ENCODE results near the gene NAALADL2.

DNA sequence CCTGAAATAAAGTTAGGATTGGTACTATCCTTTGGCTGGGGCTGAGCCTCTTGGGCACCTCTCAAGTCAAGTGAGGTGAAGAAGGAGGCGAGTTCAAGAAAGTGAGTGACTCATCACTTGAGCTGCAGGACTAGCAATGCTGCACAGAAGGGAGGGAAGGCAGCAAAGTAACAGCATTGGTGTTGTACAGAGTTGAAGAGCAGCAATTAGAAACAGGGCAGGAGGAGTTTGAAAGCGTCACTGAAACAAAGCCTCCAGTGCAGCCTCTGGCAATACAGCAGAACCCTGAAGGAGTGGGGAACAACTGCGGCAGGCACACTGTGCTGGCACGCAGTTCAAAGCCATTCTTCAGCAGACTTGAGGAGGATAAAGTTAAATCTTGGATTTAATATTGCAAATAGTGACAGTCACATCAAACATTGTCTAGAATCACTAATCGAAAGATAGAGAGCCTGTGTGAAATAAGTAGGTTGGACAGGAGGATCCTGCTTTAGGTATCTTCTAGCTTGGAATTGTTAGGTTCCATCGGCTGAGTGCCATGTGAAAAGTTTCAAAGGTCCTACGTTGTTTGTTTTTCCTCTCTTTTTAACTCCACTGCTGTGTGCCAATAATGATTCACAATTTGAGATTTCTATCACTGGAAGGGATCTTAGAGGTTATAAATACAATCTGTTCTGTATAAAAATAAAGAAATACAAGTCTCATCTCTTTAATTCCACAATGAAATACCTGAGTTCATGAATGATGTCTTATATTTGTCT, 479.8 kb downstream of the NAALADL2 start:
- TF ChIP-seq EP300 (IDR thresholded peaks at IDR 0.05; ENCODE audit: borderline replicate concordance) (no peak), RAD21 (IDR thresholded peaks at IDR 0.05; ENCODE audit: low read depth) (no peak), YY1 (IDR thresholded peaks at IDR 0.05; ENCODE audit: low read depth) (no peak), CEBPB (IDR thresholded peaks at IDR 0.05) (no peak), EGR1 (IDR thresholded peaks at IDR 0.05) (no peak), USF1 (IDR thresholded peaks at IDR 0.05) (no peak)
